NCI-H524 (cell line): Measurements from ENCODE around the gene B3GNT3.
"Not testable (repeated sequence)": the region's sequence is repeated elsewhere in the genome, so short reads cannot be mapped to it uniquely, and the experiment has no call there.

Experiments used
- DNase-seq, 2 experiments: peaks; one replicate each; lab custom pipeline; 2025; lab: John Stamatoyannopoulos, UW

The B3GNT3 gene

DNA sequence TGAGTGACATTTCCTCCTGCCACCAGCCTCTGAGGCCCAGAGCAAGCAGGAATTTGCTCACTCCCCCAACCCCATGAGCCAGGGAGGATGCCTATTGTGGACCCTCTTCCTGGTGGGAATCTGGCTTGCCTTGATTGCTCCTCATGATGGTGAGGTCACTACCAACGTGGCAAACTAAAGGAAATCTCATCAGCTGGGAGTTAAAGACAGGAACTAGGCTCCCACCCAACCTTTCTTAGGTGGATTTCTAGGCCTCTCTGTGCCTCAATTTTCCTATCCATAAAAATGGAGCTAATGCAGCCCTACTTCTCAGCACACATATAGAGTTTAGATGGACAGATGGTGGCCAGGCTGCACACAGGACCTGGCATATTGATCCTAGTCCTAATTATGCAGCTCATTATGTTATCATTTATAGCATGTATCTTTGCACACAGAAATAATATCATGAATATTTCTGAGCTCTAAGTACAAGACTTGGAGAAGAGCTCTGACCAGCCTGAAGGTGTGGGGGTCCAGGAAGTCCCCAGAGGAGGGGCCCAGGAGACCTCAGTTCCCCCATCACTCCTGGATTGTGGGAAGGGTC is 2.0 kb downstream of the B3GNT3 start:
- no peak for DNase-seq

DNA sequence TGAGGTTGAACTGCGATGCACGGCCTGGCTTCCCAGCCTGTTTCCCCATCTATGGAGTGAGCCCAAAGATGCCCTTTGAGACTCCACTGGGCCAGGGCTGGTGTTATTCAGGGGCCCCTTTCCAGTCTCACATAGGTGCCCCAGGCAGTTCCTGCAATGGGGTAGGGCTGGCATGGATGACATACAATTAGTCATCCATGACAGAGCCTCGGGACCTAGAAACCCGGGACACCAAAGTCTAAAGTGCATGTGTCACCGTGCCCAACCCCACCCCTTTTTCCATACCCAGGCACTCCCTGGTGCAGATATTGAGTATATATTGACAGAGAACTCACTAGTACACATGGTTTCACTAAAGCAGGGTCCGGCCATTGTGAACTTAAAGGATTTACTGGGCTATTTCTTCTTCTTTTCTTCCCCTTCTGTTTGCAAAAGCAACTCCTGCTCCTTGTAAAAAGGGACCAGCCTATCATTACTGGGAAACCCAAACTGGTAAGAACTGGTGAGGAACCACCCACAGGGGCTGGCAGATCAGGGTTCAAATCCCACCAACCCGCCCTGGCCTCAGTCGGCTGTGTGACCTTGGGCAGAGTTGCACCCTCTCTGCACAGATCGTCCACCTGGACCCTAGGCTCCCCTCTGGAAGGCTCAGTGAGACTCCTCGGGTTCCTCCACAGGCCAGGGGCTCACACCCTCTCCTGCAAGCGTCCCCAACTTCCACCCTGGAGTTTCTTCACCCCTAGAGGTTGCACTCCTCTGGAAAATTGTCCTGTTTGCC is 2.7 kb downstream of the B3GNT3 start:
- no peak for DNase-seq

DNA sequence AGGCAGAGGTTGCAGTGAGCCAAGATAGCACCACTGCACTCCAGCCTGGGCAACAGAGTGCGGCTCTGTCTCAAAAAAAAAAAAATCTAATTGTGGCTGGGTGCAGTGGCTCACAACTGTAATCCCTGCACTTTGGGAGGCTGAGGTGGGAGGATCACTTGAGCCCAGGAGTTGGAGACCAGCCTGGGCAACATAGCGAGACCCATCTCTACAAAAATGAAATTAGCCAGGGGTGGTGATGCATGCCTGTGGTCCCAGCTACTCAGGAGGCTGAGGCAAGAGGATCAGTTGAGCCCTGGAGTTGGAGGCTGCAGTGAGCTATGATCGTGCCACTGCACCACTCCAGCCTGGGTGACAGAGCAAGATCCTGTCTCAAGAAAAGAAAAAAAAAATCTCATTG is 3.7 kb downstream of the B3GNT3 start:
- DNase-seq: not testable (repeated sequence)

DNA sequence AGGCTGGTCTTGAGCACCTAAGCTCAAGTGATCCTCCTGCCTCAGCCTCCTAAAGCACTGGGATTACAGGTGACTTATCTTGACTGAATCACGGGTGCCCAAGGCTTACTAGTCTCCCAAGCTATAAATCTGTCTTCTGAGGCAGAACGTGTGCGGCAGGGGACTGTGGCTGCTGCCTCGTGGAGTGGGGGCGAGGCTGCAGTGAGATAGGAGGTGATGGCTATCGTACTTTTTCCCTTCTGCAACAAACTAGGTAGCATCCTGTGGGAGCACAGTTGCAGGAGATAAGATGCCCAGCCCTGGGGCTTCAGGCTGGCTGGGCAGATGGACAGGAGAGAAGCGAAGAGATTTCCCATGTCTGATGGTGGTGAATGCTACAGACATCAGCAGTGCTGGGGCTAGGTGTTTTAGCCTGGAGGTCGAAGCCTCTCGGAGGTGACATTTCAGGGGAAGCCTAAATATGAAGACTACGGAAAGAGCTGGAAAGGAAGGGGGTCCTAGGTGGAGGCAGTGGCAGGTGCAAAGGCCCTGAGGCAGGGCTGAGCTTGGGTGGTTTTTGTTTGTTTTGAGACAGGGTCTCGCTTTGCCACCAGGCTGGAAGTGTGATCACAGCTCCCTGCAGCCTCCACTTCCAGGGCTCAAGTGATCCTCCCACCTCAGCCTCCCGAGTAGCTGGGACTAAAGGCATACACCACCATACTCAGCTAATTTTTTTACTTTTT is 7.4 kb downstream of the B3GNT3 start:
- no peak for DNase-seq

DNA sequence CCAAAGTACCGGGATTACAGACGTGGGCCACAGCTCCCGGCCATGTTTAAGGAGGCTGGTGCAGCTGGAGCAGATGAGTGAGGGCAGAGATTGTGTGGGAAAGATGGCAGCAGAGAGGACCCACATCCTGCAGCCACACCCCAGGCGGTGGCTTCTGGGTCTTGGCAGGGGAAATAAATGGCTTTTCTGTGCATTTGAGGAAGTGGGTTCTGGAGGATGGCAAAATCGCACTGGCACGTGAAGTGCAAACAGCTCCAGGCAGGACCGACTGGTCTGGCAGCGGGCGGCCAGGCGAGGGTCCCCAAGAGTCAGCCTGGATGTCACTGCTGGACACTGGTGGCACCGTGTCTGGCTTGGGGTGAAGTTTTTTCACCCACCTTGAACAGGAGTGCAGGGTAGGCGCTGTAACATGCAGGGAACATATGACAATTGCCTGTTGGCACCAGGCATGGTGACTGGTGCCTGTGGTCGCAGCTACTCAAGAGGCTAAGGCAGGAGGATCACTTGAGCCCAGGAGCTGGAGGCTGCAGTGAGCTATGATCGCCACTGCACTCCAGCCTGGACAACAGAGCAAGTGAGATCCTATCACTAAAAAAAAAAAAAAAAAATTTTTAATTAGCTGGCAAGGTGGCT is 8.4 kb downstream of the B3GNT3 start:
- DNase-seq: no peak

DNA sequence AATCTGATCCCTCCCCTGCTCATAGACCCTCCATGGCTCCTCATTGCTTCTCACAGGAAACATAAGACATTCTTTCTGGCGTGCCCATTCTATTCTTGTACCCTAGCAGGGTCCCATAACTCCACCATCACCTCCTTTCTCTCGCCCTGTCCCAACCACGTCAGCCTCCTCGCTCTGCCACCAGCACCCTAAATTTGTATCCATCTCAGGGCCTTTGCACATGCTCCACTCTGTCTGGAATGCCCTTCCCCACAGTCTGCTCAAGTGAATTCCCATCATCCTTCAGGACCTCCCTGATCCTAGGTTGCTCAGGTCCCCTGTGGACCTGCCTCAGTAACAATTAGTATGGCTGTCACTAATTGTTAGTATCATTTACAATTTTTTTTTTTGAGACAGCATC is 10.5 kb downstream of the B3GNT3 start:
- no peak for DNase-seq

DNA sequence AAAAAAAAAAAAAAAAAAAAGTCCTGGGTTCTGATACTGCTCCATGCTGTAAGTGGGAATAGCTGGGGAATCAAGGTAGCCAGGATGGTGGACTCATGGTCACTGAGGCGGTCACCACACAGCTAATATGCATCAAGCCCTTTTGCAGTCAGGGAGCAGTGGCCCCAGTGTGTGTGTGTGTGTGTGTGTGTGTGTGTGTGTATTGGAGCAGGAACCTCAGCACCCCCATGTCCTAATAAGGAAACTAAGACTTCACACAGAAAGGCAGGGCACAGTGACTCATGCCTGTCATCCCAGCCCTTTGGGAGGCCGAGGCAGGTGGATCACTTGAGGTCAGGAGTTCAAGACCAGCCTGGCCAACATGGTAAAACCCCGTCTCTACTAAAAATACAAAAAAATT is 12.0 kb downstream of the B3GNT3 start:
- no peak for DNase-seq

DNA sequence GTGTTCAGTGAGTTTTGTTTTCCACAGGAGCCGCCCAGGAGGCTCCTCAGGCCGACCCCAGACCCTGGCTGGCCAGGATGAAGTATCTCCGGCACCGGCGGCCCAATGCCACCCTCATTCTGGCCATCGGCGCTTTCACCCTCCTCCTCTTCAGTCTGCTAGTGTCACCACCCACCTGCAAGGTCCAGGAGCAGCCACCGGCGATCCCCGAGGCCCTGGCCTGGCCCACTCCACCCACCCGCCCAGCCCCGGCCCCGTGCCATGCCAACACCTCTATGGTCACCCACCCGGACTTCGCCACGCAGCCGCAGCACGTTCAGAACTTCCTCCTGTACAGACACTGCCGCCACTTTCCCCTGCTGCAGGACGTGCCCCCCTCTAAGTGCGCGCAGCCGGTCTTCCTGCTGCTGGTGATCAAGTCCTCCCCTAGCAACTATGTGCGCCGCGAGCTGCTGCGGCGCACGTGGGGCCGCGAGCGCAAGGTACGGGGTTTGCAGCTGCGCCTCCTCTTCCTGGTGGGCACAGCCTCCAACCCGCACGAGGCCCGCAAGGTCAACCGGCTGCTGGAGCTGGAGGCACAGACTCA is 12.9 kb downstream of the B3GNT3 start:
- no peak for DNase-seq

DNA sequence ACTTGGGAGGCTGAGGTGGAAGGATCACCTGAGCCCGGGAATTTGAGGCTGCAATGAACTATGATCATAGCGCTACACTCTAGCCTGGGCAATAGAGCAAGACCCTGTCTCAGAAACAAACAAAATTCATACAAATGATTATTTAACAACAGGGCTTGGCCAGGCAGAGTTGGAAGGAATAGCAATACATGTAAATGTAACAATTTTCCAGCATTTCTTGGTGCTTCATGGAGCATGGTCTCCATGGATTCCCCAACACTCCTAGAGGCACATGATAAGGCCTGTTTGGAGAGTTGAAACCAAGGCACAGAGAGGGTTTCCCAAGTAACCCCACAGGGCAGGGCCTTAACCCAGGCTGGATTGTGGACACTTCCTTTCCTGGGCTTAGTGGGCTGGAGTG is 16.2 kb downstream of the B3GNT3 start:
- DNase-seq: no peak

DNA sequence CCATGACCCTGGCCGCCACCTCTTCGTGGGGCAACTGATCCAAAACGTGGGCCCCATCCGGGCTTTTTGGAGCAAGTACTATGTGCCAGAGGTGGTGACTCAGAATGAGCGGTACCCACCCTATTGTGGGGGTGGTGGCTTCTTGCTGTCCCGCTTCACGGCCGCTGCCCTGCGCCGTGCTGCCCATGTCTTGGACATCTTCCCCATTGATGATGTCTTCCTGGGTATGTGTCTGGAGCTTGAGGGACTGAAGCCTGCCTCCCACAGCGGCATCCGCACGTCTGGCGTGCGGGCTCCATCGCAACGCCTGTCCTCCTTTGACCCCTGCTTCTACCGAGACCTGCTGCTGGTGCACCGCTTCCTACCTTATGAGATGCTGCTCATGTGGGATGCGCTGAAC is 16.7 kb downstream of the B3GNT3 start:
- no peak for DNase-seq

DNA sequence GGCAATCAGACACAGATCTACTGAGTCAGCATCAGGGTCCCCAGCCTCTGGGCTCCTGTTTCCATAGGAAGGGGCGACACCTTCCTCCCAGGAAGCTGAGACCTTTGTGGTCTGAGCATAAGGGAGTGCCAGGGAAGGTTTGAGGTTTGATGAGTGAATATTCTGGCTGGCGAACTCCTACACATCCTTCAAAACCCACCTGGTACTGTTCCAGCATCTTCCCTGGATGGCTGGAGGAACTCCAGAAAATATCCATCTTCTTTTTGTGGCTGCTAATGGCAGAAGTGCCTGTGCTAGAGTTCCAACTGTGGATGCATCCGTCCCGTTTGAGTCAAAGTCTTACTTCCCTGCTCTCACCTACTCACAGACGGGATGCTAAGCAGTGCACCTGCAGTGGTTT is 17.2 kb downstream of the B3GNT3 start:
- DNase-seq: no peak

DNA sequence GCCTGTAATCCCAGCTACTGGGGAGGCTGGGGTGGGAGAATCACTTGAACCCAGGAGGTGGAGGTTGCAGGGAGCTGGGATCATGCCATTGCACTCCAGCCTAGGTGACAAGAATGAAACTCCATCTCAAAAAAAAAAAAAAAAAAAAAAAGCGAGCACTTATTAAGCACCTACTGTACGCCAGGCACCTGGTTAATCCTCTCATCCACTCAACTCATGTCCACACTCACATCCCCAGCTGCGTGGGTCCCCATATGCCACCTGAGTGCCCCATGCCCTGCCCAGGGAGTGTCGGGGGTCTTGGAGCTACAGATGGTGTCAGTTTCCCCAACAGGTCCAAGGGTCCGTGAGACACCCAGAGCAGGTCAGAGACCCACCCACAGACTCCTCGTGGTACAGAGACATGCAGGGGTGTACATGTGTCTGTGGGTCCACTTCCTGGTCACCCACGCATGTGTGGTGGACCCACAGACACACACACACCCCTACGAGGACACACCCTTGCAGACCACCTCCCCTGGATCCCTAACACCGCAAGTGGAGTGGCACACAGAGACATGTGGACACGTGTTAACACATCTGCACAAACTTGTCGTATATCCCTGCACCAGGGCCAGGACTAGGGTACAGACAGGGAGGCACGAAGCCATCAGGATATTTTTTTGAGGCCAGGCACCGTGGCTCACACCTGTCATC is 22.9 kb downstream of the B3GNT3 start:
- DNase-seq: no peak

DNA sequence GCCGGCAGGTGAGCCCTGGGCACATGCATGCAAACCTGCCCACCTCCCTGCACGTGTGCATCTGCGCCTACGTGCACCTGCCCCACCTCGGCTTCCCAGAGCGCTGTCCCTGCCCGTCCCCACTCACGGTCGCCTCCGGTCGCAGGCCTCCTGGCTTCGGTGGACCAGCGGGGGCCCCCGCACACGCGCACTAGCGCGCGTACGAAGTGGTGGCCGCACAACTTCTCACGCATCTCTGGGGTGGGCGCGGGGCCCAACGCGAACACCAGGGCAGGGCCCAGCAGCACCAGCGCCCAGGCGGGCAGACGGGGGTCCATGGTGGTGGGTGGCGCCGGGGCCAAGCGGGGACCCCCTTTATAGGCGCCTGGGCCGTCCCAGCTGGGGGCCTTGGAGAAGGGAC is 26.3 kb downstream of the B3GNT3 start, which contains the start of gene INSL3:
INSL3 (minus strand) TSS at position 330 of the 400 bp plus-strand sequence; CDS start at position 317, 13 bp downstream.
- no peak for DNase-seq

DNA sequence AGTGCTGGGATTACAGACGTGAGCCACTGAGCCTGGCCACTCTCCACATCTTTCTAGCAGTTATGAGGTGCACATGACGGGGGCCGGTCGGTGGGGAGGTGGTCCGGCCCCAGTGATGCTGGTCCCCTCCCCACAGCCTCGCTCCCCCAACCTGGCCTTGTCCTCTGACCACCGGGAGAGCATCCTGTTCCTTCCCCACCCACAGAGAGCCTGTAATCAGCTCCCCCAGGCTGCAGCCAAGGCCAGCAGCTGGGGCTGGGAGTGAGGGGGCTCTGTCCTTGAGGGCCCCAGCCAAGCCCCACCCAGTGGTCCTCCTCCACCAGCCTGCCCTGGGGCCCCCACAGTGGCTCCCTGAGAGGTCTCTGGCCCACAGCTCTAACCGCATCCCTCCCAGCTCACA is 29.4 kb downstream of the B3GNT3 start:
- DNase-seq: no peak

DNA sequence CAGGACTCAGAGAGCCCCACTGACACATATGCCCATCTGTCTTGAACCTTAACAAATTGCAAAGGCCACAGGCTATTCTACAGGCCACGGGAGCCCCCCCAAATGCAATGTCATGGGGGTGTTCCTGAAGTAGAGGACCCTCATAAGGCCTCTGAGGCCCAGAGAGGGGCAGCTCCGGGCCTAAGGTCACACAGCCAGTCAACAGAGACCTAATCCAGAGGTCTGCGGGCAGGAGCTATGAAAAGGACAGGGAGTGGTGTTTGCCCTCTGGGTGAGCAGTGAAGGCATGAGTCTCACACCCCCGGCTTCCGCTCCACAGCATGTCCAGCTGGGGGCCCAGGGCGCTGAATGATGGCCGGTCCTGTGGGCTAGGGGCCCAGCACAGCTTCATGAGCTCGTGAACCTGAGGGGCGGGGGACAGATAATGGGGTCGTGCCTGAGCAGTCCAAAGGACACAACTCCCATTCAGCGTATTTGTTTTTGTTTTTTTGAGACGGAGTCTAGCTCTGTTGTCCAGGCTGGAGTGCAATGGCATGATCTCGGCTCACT is 31.6 kb downstream of the B3GNT3 start:
- DNase-seq: no peak

DNA sequence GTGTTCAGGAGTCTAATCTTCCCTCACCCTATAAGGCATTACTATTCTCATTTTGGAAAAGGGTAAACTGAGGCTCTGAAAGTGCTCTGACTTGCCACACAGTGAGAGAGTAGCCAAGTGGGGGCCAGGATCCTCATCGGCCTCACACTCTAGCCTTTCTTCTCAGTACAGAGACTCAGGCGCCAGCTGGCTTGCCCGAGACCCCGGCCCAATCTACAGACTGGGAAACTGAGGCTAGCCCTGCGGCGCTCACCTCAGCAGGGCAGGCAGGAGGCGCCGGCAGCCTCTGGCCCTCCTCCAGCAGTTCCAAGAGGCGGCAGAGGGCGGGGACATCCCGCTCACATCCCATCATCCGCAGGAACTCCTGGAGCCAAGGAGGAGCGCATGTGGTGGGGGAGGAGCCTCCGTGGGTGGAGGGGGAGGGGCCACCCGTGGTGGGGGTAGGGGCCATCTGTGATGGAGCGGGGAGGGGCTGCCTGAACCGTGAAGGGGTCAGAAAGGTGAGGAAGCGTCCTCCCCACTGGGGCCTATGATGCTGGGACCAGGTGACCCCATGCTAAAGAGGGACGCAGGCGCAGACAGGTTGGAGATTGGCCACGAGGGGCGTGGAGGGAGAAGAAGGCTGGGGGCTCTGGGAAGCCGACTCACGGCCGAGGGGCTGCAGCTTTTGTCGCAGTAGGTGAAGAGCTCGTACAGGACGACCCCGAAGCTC is 35.1 kb downstream of the B3GNT3 start:
- DNase-seq: peak; percentile 68 to 82

DNA sequence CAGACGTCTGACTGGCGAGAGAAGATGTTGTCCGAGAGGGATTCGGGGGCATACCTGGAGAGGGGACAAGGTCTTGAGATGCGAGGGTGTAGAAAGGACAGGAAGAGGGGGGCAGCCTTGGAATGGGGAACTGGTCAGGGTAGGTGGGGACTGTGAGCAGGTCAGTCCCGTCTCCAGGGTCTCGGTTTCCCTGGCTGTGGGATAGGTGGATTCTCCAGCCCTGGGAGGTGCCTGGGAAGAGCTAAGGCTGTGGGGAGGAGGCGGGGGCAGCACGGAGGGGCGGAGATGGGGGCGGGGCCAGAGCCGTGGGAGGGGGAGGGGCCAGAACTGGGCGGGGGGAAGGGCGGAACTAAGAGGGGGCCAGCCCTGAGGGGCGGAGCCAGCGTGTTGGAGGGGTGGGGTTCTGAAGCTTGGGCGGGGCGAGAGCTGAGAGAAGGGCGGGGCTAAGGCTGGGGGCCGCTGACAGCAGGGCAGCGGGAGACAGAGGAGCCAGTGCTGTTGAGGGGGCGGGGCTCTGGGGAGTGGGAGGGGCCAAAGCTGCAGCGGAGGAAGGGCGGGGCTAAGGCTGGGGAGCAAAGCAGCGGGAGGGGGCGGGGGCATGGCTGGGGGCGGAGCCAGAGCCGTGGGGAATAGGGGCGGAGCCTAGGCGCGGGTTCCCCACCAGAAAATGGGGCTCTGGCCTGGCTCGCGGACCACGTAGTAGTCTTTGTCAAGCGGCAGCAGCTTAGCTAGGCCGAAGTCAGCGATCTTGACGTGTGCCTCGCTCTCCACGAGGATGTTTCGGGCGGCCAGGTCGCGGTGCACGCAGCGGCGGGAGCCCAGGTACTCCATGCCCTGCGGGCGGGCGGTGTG is 35.9 kb downstream of the B3GNT3 start:
- peak; percentile 69 to 93 for DNase-seq

DNA sequence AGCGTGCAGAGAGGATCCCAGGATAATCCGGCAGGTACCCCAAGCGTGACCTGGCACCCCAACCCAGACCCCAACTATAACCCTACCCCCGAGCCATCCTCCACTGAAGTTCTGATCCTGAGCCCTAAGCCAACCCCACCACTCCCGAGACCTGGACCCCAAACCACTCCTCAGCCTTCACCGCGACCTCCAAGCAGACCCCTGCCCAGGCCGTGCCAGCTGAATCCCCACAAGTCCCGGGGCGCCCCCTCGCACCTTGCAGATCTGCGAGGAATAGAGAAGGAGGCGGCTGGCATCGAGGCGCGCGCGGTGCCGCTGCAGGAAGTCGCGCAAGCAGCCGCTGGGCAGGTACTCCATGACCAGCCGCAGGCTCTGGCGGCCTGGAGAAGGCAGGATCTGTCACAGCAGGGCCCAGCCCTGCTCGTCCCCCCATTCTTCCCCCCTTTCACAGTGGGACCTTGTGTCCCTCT is 36.5 kb downstream of the B3GNT3 start:
- no peak for DNase-seq

DNA sequence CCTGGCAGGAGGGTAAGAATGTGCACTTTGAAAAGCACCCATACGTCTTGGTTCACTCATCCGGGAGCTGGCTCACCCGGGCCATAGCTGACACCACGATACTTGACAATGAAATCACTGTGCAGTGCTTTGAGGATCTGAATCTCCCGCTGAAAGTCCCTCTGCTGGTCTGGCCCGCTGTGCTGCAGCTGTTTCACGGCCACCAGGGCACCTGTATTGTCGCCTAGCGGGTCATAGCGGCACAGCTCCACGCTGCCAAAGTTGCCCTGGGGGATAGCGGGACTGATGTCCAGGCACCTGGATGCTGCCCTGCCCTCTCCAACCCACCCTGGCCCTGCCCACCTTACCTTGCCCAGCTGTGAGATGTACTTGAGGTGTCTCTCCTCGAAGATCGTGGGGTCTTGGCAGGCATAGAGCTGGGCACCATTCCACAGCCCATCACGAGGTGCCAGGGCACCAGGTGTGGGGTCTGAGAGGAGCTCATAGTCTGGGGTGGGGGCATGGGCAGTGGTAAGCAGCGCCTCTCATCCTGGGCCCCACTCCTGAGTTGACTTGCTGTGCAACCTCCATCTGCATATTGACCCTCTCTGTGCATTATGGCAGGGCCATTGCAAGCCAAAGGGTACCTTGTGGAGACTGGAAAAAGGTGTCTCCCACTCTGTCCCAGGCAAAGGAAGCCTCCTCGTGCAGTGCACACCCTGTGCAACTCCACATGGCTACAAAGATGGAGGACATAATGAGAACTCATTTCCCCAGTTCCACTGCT is 37.7 kb downstream of the B3GNT3 start:
- no peak for DNase-seq
